Activated T-cell treated with anti-CD3 and anti-CD28 coated beads, Interleukin-2, amount 50 U/mL, for 72 hours (primary cell): ENCODE results near the gene LIFR. TPM values are rescaled to one million over a fixed set of nuclear protein-coding genes. Genes with fewer than 3 reads are reported as not detected.
"Not testable (repeated sequence)": the region's sequence is repeated elsewhere in the genome, so short reads cannot be mapped to it uniquely, and the experiment has no call there.

Experiments used
- ATAC-seq, 2 donors: fragments of 150-1000 bp; cut with Tn5 transposase; replicated peaks in 1 of 2; 2 replicates each; pipeline ENCODE4 v1.10.0; 2021; ENCODE audit warnings: moderate library complexity in 2 of 2, mild to moderate bottlenecking in 1 of 2
- DNase-seq, 2 donors: peaks; one replicate each; pipeline ENCODE4 v3.0.0; 2021 to 2022; ENCODE audit warnings: mixed read lengths in 1 of 2
- H3K27ac Mint-ChIP-seq: one replicate; pipeline ENCODE4 v1.8.0; 2022; ENCODE audit warnings: mild to moderate bottlenecking, moderate library complexity, mixed read lengths
- H3K27me3 Mint-ChIP-seq: one replicate; pipeline ENCODE4 v1.8.0; 2022; ENCODE audit warnings: low read depth, mixed read lengths
- H3K36me3 Mint-ChIP-seq, 2 donors: one replicate each; pipeline ENCODE4 v1.8.0; 2022; ENCODE audit warnings: mixed read lengths in 2 of 2, mild to moderate bottlenecking in 1 of 2; ENCODE audit not compliant: insufficient read depth in 2 of 2
- H3K4me1 Mint-ChIP-seq: one replicate; pipeline ENCODE4 v1.8.0; 2022; ENCODE audit warnings: low read depth, mixed read lengths
- H3K4me3 Mint-ChIP-seq, 2 donors: one replicate each; pipeline ENCODE4 v1.8.0; 2022; ENCODE audit warnings: mild to moderate bottlenecking in 2 of 2, mixed read lengths in 2 of 2, moderate library complexity in 2 of 2
- H3K9me3 Mint-ChIP-seq, 2 donors: one replicate each; pipeline ENCODE4 v1.8.0; 2022; ENCODE audit warnings: mixed read lengths in 2 of 2
- total RNA-seq, 2 donors: library from RNA; stranded (reverse); gene quantifications; one replicate each; pipeline ENCODE4 v1.2.3, GENCODE V29; 2022

The LIFR gene
- total RNA-seq, 2 donors from 2014 or later: 0.05 to 0.23 TPM

DNA sequence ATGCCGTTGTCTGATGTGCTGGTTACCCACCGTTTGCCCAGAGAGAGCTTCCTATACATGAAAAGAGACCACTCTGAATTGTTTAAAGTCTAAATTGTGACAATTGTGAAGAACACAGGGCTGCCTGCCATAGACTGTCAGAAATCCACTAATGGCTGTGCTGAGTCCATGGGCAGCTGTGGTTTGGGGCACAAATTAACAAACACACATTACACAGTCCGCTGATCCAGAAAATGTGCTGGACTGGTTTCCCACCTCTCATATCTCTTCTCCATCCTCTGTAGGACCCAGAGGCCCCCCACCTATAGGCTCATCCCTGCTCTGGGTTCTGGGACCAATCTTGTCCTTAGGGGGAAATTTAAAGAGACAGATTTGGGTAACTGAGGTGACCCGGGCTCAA is 19.0 kb upstream of the LIFR start:
- DNase-seq: no peak
- H3K27me3 Mint-ChIP-seq: peaks cover 31% of the 10 kb centered on the region
- H3K9me3 Mint-ChIP-seq: no peaks in the 10 kb centered on the region
- no peak for ATAC-seq
- no peak overlapping the region for H3K27ac Mint-ChIP-seq
- H3K36me3 Mint-ChIP-seq: no peaks in the 10 kb centered on the region
- H3K4me1 Mint-ChIP-seq: no peaks in the 10 kb centered on the region
- no peak overlapping the region for H3K4me3 Mint-ChIP-seq

DNA sequence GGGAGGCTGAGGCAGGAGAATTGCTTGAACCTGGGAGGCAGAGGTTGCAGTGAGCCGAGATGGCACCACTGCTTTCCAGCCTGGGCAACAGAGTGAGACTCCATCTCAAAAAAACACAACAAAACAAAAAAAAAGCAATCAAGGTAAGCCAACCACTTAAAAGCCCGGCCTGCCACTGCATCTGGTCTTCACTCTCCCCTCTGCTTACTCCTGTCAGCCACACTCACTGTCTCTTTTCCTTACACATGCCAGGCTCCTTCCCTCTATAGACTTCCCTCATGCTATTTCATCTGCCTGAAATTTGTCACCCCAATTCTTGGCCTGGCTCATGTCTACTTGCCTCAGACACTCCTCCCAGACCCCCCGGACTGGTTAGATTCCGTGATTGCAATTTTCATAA is 17.6 kb upstream of the LIFR start:
- ATAC-seq (no peak), DNase-seq (no peak)
- Mint-ChIP-seq H3K27ac (no peak overlapping the region), H3K4me3 (no peak overlapping the region), H3K36me3 (no peaks in the 10 kb centered on the region), H3K9me3 (no peaks in the 10 kb centered on the region), H3K27me3 (peaks cover 35% of the 10 kb centered on the region), H3K4me1 (no peaks in the 10 kb centered on the region)

DNA sequence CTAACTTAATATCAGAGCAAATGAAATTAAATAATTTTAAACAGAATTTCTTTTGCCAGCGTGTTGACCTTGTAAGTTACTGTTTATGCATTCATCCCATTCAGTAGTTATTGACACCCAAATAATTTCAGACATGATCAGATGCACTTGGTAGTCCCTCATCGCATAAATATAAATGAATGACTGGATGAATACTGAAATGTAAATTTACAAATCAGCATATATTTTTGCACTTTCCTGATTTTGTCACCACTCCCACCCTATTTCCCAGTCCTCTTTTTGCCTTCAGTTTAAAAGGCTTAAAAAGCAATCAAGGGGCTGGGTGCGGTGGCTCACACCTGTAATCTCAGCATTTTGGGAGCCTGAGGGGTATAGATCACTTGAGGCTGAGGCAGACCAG is 17.1 kb upstream of the LIFR start:
- no peaks in the 10 kb centered on the region for H3K4me1 Mint-ChIP-seq
- DNase-seq (no peak), ATAC-seq (no peak)
- H3K9me3 Mint-ChIP-seq: no peaks in the 10 kb centered on the region
- H3K27ac Mint-ChIP-seq: no peak overlapping the region
- peaks cover 35% of the 10 kb centered on the region for H3K27me3 Mint-ChIP-seq
- H3K4me3 Mint-ChIP-seq: no peak overlapping the region
- H3K36me3 Mint-ChIP-seq: no peaks in the 10 kb centered on the region

DNA sequence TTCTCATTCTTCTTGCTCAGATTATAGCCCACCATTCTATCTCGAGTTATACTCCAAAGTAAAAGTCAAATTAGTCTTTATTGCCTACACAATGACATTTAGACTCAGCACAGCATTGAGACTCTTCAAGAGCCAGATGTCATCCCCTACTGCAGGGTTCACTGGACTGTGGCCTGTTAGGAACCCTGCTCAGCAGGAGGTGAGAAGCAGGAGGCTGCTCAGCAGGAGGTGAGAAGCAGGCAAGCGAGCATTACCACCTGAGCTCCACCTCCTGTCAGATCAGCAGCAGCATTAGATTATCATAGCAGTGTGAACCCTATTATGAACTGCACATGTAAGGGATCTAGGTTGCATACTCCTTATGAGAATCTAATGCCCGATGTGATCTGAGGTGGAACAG is 12.7 kb upstream of the LIFR start:
- Mint-ChIP-seq H3K9me3 (no peaks in the 10 kb centered on the region), H3K36me3 (no peaks in the 10 kb centered on the region), H3K4me3 (no peak overlapping the region), H3K4me1 (no peaks in the 10 kb centered on the region), H3K27me3 (peaks cover 20% of the 10 kb centered on the region), H3K27ac (no peak overlapping the region)
- DNase-seq: no peak
- no peak for ATAC-seq

DNA sequence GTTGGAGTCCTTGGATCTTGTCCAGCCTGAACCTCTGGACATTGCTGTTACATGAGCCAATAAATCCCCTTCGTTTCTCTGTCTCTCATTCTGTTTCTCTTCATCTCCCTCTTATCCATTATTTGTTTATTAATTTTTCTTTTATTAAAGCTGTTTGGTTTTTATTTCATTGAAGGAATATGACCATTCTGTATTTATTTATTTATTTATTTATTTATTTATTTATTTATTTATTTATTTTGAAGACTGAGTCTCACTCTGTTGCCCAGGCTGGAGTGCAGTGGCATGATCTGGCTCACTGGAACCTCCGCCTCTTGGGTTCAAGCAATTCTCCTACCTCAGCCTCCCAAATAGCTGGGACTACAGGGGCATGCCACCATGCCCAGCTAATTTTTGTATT is 10.9 kb upstream of the LIFR start:
- H3K9me3 Mint-ChIP-seq, H3K27ac Mint-ChIP-seq, H3K4me3 Mint-ChIP-seq, H3K36me3 Mint-ChIP-seq, DNase-seq, ATAC-seq, H3K4me1 Mint-ChIP-seq: not testable (repeated sequence)
- H3K27me3 Mint-ChIP-seq: peaks cover 13% of the 10 kb centered on the region

DNA sequence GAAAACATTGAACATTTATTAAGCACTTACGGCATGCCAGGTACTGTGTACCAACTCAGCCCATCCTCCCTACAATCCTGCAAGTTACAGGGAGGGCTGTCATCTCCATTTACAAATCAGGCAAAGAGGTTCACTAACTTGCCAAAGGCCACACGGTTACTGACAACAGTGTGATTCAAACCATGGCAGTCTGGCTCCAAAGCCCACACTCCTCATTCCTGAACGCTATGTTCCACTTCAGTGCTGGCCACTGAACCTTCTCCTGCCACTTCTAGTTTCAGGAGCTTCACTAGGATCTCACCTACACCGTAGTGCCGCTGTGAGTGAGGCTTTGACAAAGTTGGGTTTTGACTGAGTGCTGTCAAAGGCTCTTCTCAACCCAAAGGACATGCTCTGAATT is 7.2 kb upstream of the LIFR start:
- Mint-ChIP-seq H3K27ac (no peak overlapping the region), H3K4me3 (no peak overlapping the region), H3K27me3 (peaks cover 19% of the 10 kb centered on the region), H3K9me3 (no peaks in the 10 kb centered on the region), H3K4me1 (no peaks in the 10 kb centered on the region), H3K36me3 (no peaks in the 10 kb centered on the region)
- no peak for ATAC-seq
- no peak for DNase-seq

DNA sequence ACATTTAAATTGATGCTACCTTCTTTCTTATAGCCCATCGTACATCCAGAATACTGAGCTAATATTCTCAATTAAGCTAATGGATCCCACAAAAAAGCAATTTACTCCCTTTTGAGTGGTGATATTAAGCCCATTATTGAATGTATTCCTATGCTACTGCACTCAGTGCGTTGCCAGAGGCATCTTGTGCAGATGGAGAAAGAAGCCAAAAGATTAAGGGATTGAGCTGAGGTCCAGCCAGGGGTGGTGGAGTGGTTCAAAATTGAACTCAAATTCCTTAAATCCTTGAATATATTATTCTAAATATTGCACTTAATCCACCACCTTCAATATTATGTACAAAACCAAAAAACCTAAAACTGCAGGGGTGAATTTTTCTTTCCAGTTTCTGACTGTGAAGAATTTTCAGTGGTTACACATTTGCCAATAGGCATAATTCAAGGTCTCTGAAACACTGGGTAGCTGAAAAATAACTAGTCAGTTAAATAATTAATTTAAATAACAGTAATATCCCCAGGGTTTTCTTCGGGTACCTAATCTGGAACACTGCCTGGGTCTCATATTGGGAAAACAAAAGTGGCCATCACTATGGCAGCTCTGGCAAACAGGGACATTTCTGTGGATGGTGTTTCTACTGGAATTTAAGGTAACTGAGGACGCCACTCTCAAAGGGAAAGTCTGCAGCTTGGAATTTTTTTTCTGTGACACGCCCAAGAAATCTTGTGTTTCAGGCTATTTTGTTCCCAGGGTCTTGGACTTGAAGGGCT is 6.2 kb upstream of the LIFR start:
- no peaks in the 10 kb centered on the region for H3K4me1 Mint-ChIP-seq
- no peaks in the 10 kb centered on the region for H3K9me3 Mint-ChIP-seq
- no peak overlapping the region for H3K4me3 Mint-ChIP-seq
- no peak for DNase-seq
- no peak overlapping the region for H3K27ac Mint-ChIP-seq
- H3K27me3 Mint-ChIP-seq: peaks cover 28% of the 10 kb centered on the region
- H3K36me3 Mint-ChIP-seq: no peaks in the 10 kb centered on the region
- ATAC-seq: no peak

DNA sequence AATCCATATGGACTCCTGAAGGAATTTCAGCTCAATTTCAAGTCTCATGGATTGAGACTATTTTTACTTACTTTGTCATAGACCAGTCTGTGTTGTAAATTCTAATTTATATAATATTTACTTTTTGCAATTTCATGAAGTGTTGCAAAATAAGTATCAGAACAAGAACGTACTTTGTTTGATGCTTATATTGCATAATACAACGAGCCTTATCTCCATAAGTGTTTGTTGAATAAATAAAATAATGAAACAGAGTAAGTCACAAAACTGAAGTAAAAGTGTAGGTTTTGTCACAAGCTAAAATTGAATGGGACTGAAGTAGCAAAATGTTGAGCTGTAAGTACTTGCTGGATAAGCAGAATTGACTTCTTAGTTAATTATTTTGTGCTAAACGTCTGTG is 3.0 kb upstream of the LIFR start:
- ATAC-seq (no peak), DNase-seq (no peak)
- H3K36me3 Mint-ChIP-seq: peaks cover 3 to 4% of the 10 kb centered on the region in 2 donors
- no peaks in the 10 kb centered on the region for H3K9me3 Mint-ChIP-seq
- peaks cover 50% of the 10 kb centered on the region for H3K27me3 Mint-ChIP-seq
- H3K4me1 Mint-ChIP-seq: peaks cover 10% of the 10 kb centered on the region
- no peak overlapping the region for H3K4me3 Mint-ChIP-seq
- H3K27ac Mint-ChIP-seq: no peak overlapping the region

DNA sequence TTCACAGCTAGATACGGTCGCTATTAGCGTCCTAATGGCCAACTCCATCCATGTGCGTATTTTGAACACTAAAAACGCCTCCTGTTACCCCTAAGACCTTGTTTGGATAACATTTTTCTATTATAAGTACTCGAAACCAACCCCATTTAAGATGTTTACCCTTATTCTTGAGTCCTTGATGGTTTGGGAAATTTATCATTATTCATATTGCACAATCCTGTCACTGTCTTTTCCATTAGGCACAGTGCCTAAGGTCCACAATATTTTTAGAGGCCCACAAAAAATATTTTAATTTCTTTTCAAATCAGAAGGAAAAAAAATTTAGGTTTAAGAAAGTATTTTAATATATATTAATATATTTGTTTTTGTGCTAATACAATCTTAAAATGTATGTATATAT is 1.3 kb upstream of the LIFR start:
- Mint-ChIP-seq H3K4me1 (peaks cover 10% of the 10 kb centered on the region), H3K9me3 (no peaks in the 10 kb centered on the region), H3K36me3 (peaks cover 3 to 4% of the 10 kb centered on the region in 2 donors), H3K4me3 (peak overlapping the region; percentile 88 to 89), H3K27me3 (peaks cover 66% of the 10 kb centered on the region), H3K27ac (no peak overlapping the region)
- no peak for DNase-seq
- ATAC-seq: no peak

DNA sequence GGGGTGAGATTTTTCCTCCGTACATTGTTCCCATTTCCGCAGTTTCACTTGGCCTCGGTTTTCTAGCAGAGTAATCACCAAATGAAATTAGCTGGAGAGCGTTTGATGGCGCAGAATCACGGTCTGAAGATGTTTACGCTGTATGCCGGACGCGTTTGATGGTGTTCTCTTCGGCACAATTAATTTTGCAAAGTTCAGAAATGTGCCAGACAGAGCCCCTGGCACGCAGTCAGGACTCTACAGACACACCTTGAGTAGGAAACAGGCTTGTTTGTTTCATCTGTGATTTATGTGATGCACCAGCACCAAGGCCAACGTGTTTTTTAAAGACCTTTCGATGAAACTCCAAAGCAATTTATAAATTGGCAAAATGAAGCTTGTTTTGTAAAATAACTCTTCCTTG is 863 bp upstream of the LIFR start:
- Mint-ChIP-seq H3K36me3 (peaks cover 3 to 4% of the 10 kb centered on the region in 2 donors), H3K4me3 (peak overlapping the region; percentile 88 to 89), H3K27me3 (peaks cover 69% of the 10 kb centered on the region), H3K9me3 (no peaks in the 10 kb centered on the region), H3K27ac (no peak overlapping the region), H3K4me1 (peaks cover 10% of the 10 kb centered on the region)
- ATAC-seq: no peak
- DNase-seq: no peak

DNA sequence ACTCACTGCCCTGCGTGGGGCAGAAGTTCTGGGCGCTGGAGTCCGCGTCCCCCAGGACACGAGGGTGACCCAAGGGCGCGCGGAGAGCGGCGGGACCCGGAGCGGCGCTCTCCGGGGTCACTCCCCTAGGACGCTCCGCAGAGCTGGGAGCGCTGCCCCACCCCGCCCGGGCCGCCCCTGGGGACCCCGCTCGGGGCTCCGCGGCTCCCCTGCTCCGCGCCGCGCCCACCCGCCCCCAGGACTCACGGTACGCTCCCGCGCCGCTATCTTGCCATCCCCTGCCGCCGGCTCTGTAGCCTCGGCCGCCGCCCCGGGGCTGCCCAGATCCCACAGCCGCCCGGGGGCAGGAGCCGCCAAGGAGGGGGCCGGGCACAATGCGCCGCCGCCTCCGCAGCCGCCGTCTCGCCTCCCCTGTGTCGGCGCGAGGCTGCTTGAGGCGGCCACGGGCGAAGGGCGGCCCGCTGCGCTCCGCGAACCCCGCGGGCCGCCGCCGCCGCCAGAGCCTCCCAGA is 303 bp downstream of the LIFR start:
- ATAC-seq (no peak), DNase-seq (peak; percentile 2 to 46)
- Mint-ChIP-seq H3K27ac (no peak overlapping the region), H3K9me3 (no peaks in the 10 kb centered on the region), H3K4me1 (peaks cover 10% of the 10 kb centered on the region), H3K27me3 (peaks cover 70% of the 10 kb centered on the region), H3K36me3 (peaks cover 3 to 4% of the 10 kb centered on the region in 2 donors), H3K4me3 (peak overlapping the region; percentile 75 to 84)

DNA sequence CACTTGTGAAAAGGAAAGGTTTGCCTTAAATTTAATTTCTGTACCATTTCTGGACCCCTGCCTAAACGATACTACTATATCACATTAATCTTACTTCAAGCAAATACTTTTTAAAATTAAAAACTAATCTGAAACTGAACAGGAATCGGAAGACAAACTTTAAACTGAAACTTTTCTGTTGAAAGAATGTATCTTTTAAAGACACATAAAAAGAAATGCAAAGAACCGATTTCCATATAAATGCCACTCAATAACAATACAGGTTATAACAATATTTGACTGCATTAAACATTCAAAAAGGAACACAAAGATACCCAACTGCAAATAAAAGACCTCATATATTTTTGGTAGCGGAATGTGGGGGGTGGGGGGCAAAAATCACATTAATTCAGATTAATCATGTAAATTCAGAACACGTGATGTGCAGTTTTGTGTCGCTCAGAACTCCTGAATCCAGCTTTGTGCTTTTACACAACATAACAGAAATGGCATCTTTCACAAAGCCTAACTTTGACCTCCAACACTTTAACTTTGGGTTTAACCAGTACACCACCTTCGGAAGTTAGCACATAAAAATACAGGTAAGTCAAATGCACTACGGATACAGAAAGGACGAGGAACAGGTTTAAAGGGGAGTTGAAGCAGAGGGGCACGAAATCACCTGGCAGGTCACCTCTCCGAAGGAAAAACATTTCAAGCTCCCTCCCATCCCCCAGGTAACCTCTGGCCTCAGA is 925 bp downstream of the LIFR start:
- peak overlapping the region; percentile 75 to 84 for H3K4me3 Mint-ChIP-seq
- peaks cover 10% of the 10 kb centered on the region for H3K4me1 Mint-ChIP-seq
- H3K36me3 Mint-ChIP-seq: peaks cover 3 to 4% of the 10 kb centered on the region in 2 donors
- no peak overlapping the region for H3K27ac Mint-ChIP-seq
- DNase-seq (no peak), ATAC-seq (no peak)
- no peaks in the 10 kb centered on the region for H3K9me3 Mint-ChIP-seq
- H3K27me3 Mint-ChIP-seq: peaks cover 73% of the 10 kb centered on the region

DNA sequence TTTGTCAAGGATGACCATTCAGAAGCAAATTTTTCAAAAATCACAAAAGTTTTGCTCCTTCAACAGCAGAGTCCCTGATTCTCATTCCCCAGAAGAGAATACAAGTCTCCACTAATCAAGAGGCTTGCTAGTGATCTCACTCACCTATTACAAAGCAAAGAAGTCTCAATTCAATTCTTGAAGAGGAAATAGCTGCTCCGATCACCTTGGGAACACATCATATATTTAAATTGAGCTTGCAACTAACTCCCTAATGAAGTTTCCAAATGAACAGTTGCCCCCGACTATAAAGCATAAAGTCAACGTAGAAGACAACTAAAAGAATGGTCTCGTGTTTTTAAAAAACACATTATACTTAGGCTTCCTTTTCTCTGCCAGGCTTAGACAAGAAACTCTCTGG is 1.6 kb downstream of the LIFR start:
- DNase-seq (no peak), ATAC-seq (no peak)
- no peak overlapping the region for H3K27ac Mint-ChIP-seq
- no peaks in the 10 kb centered on the region for H3K9me3 Mint-ChIP-seq
- peaks cover 10% of the 10 kb centered on the region for H3K4me1 Mint-ChIP-seq
- H3K36me3 Mint-ChIP-seq: peaks cover 3 to 4% of the 10 kb centered on the region in 2 donors
- peaks cover 73% of the 10 kb centered on the region for H3K27me3 Mint-ChIP-seq
- peak overlapping the region; percentile 75 to 84 for H3K4me3 Mint-ChIP-seq
